Measurements from ENCODE around the gene PSMB7.

- TF ChIP-seq CTCF (conservative IDR thresholded peaks at IDR 0.05; ENCODE audit: low read length) (no peak), EZH2phosphoT487 (IDR thresholded peaks at IDR 0.05; ENCODE audit: borderline replicate concordance, low read depth, low read length) (no peak)
These were observed 83.7 kb downstream of the PSMB7 start for GRCh38 chr9:124331580-124331979.
